HG03060 (cell line): ENCODE results near the gene SLC17A2.

Experiments used
- ATAC-seq: cut with Tn5 transposase; IDR thresholded peaks from one replicate; pipeline ENCODE4 v1.9.1; 2021; ENCODE audit warnings: low read depth, moderate number of reproducible peaks; ENCODE audit not compliant: unreplicated experiment

The SLC17A2 gene

GRCh38 chr6:25925876-25926275 is 4.6 kb downstream of the SLC17A2 start:
- ATAC-seq, result no peak

DNA sequence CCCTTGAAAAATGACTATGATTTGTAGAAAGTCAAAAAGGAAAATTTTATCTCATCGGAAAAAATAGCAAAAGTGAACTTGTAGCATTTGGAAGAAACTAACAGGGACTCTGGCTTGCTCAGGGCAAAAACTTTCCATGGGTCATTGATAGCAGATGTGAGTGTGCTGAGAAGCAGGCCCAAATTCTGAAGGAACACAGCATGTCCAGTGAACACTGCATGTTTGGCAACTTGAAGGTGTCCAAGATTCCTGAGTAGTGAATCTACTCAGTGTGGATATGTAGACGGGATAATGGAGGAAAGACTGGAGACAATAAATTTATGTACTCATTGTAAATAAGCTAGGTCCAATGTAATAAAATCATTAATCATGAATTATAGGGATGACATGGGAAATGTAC is 8.2 kb downstream of the SLC17A2 start:
- no peak for ATAC-seq

- no peak for ATAC-seq
Observed at GRCh38 chr6:25921525-25922203, 8.8 kb downstream of the SLC17A2 start.

GRCh38 chr6:25919657-25920056 is 10.8 kb downstream of the SLC17A2 start:
- no peak for ATAC-seq

DNA sequence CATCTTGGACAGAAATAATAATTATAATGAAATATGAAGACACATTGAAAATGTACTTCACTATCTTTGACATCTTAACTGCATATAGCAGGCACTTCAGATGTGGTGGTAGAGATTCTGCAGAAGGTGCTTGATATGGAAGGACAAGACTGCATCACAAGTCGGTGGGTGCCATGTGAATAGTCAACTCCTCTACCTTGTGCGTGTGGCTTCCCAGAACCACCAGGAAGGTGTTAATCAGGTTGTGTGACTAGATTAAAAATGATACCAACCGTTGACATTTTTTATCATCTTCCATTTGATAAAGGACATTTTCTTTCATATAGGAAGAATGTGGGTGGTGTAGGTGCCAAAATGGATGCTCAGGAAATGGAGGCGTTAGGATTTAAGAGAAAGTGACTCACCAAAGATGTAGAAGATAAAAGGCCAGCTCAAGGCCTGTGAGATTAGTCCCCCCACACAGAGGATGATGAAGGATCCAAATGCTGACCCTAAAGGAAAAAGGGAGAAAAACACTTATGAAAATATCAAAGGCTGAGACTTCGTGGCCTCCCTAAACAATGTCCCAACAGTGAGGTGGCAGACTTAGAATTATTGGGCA is 12.3 kb downstream of the SLC17A2 start:
- ATAC-seq, result no peak

DNA sequence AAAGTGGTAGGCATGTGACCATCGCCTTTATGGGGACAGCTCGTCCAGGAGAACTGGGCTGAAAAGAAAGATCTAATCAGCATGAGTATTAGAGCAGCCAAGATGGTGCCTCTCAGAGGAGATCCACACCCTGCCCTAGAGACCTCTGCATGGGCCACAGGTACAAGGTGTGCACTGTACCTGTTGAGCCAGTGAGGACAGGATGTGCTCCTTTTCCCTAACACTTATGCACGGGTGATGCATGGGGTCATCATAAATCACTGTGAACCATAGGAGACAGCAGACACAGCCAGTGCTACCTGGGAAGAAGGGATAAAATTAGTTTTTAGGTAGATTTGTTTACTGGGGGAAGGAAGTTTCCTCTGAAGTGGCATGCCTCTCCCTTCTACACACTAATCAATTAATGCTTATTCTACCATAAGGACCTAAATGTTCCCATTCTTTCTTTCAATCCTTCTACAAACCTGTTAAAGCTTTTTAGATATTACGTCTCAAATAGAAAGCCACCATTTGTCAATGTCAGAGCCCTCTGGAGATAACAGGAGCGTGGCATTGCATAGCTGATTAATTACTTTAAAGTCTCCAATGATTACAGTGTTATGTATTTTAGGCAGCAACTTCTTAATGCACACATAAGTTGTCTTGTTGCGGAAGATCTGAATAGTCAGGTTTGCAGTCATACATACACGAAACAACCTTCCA is 13.6 kb downstream of the SLC17A2 start:
- no peak for ATAC-seq

- no peak for ATAC-seq
Observed at GRCh38 chr6:25916330-25916729, 14.2 kb downstream of the SLC17A2 start.

DNA sequence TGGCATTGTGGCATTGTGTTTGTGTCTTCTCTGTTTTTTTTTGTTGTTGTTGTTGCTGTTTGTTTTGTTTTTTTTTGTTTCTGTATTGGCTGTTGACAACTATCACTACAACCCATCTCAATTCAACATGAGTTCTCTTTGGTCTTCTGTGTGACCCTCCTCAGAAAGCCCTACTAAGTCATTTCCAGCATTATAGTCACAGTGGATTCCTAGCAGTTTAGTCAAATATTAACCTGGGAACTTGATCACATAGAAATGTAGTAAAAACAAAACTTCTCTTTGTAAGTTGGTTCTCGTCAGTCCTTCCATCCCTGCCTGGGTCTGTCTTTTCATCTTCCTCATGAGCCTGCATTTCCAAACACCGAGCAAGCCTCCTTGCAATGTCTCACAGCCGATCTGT is 16.8 kb downstream of the SLC17A2 start:
- ATAC-seq, result no peak

DNA sequence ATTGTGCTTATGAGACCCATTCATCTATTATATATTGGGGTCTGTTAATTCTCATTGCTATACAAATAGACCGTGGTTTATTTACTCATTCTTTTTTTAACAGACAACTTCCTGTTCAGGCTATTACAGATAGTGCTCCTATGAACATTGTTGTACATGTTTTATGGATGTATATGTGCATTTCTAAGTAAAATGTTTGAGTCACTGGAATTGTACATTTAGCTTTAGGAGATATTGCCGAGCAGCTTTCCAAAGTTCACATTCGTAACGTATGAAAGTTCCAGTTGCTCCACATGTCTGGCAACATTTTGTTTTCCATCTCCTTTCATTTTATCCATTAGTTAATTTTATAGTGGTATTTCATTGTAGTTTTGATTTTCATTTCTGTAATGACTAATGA is 19.1 kb downstream of the SLC17A2 start:
- ATAC-seq, result no peak

- ATAC-seq, result no peak
Observed at GRCh38 chr6:25907475-25908014, 22.9 kb downstream of the SLC17A2 start.

DNA sequence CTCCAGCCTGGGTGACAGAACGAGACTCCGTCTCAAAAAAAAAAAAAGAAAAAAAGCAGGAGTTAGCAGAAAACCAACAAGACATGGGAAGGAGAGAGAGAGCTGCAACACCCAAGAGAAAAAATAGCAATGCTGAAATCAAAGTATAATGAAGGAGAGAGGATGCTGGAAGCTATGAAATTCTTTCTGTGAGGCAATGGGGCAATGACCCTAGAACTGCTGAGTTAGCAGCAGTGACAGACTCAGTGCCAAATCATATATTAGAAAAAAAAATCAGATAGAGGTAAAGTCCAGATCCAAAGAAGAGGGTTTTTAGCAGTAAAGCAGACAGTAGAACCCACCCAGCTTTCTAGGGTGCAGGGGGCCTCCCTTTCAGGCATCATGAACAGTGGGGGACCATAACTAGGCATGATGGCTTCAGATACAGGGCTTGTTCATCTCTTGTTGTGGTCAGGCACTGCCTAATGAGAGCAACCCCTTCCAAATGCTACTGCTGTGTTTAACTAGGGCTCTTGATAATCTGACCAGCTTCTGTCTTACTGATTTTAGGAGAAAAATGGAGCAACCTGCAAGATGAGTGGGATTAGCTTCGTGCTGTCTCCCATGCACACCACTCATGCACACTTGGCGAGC is 26.9 kb downstream of the SLC17A2 start:
- no peak for ATAC-seq

- ATAC-seq, result no peak
Observed at GRCh38 chr6:25902071-25902470, 28.4 kb downstream of the SLC17A2 start.

DNA sequence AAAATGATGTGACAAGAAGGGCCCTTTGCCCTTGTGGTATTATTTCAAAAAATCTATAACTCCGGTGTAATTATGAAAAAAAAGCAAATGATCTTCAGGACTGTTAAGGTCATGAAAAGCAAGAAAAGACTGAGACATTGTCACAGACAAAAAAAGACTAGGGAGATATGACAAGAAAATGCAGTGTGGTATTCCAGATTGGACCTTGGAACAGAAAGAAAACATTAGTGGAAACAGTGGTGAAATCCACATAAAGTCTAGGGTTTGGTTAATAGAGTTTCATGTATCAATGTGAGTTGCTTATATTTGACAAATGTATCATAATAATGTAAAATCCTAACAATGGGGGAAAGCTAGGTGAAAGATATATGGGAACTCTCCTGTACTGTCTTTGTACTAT is 29.6 kb downstream of the SLC17A2 start:
- ATAC-seq, result no peak

DNA sequence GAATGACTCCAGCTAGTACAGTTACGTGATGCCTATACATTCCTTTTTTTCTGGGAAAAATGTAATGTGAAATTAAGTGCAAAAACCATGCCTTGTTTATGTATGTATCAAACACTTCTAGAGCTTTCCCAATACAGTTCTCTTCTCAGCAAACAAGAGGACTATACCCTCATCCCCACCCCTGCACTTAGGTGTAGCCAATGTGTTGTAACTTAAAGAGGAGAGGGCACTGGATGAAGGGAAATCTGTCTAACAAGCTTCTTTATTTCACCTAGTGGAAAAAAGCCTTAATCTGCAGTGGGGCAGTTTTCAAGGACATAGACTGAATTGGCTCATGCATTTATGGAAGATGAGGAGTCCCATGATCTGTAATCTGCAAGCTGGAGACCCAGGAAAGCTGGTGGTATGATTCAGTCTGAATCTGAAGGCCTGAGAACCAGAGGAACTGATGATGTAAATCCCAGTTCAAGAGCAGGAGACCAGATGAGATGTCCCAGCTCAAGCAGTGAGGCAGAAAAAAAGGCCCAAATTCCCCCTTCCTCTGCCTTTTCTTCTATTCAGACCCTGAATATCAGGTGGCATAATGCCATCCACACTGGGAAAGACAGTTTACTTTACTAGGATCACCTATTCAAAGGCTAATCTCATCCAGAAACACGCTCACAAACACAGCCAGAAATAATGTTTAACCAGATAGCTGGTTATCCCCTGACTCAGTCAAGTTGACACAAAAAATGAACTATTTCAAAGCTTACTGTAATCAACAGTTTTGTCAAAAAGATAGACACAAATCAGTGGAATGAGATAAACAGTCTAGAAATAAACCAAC is 30.7 kb downstream of the SLC17A2 start:
- ATAC-seq, result no peak

GRCh38 chr6:25899123-25899522 is 31.4 kb downstream of the SLC17A2 start:
- no peak for ATAC-seq

DNA sequence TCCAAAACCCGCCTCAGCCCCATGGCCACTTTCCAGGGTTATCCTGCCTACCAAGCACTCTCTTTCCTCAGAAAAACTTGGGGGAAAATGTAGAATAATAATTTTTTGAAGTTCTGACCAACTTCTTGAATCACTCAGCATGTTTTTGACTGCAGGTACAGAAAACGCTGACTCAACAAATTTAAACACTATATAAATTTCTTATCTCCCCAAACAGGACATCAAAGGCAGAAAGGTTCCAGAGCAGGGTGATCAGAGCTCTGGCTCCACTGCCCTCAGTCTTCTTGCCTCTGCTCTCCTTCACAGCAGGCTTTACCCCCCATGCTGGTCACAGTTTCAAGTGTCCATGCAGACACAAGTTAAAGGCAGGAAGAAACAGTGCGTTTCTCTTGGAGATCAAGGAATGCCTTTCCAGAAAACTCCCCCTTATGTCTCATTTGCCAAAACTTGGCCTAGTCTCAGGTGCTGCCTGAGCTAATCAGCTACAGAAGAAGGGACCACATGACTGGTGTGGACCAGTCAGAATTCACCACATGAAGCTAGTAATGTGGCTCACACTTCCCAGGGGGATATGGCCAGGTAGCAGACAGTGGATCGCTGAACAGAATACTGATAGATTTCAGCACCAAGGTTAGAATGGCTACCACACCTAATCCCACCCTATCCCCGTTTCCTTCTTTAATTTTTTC is 32.1 kb downstream of the SLC17A2 start:
- no peak for ATAC-seq

DNA sequence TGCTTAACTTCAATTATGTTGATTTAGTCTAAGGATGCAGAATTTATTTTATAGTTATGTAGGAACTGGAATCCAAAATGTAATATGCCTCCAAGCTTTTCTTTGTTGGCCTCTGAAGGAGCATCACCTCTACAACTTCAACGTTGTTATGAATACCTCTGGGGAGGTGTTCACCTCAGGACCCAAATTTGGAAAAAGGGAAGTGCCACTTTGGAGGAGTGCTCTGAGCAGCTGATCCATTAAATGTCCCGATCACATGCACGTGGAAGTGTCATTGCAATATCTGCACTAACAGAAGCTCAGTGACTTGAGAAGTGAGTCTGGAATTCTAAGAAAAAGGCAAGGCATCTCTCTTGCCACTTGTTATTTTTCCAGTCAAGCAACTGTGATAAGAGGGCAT is 34.2 kb downstream of the SLC17A2 start:
- ATAC-seq, result no peak

GRCh38 chr6:25895771-25896170 is 34.7 kb downstream of the SLC17A2 start:
- no peak for ATAC-seq

DNA sequence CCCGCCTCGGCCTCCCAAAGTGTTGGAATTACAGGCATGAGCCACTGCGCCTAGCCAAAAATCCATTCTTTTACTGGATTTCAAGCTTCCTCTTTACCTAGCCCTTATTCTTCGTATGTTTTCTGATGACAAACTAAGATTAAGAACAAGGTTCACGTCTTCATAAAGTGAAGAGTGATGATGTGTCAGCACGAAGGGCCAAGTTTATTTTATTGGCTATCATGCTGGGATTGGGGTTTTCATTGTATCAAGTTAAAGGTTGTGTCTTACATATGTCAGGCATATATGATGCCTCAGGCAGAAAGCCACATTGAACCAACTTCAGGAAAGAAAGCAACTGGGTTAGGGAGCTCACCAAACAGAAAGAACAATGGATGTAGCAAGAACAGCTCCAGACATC is 36.7 kb downstream of the SLC17A2 start:
- ATAC-seq, result no peak

DNA sequence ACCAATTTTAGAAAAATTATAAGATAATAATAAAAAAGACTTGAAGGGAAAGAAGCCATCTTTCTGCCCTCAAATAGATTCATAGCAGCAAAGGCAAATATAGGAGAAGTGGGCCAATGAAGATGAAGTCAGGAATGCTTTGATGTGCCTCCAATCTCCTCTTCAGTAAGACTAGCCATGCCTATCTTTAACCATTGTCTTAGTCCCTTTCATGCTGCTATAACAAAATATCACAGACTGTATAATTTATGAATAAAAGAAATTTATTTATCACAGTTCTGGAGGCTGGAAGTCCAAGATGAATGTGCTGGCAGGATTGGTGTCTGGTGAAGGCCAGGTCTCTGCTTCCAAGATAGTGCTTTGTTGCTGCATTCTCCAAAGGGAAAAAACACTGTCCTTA is 37.6 kb downstream of the SLC17A2 start:
- ATAC-seq, result no peak
